ENCODE measurements around the gene EIPR1. TPM values are rescaled to one million over a fixed set of nuclear protein-coding genes. Genes with fewer than 3 reads are reported as not detected.

The EIPR1 gene
- total RNA-seq, 2 donors from 2014 or later, result 18.8 to 39.1 TPM

GRCh38 chr2:3212984-3213383 is 164.6 kb downstream of the EIPR1 start:
- TF ChIP-seq, protein P1, sequence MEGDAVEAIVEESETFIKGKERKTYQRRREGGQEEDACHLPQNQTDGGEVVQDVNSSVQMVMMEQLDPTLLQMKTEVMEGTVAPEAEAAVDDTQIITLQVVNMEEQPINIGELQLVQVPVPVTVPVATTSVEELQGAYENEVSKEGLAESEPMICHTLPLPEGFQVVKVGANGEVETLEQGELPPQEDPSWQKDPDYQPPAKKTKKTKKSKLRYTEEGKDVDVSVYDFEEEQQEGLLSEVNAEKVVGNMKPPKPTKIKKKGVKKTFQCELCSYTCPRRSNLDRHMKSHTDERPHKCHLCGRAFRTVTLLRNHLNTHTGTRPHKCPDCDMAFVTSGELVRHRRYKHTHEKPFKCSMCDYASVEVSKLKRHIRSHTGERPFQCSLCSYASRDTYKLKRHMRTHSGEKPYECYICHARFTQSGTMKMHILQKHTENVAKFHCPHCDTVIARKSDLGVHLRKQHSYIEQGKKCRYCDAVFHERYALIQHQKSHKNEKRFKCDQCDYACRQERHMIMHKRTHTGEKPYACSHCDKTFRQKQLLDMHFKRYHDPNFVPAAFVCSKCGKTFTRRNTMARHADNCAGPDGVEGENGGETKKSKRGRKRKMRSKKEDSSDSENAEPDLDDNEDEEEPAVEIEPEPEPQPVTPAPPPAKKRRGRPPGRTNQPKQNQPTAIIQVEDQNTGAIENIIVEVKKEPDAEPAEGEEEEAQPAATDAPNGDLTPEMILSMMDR (IDR thresholded peaks at IDR 0.05), result no peak
- Histone ChIP-seq H3K4me3 (no peak overlapping the region), H3K27ac (no peak overlapping the region), H3K9ac (ENCODE audit: low read depth in 2 of 2, low read length in 2 of 2) (no peak overlapping the region), H3K27me3 (no peaks in the 10 kb centered on the region), H3K9me3 (no peaks in the 10 kb centered on the region), H3K36me3 (no peaks in the 10 kb centered on the region), H3K4me1 (no peaks in the 10 kb centered on the region)
- DNase-seq, result no peak
- intact Hi-C loops (cut with DNase I), result no loop called here

- Histone ChIP-seq H3K4me1 (no peaks in the 10 kb centered on the region), H3K27me3 (no peaks in the 10 kb centered on the region), H3K4me3 (no peak overlapping the region), H3K9ac (ENCODE audit: low read depth in 2 of 2, low read length in 2 of 2) (no peak overlapping the region), H3K27ac (no peak overlapping the region), H3K36me3 (no peaks in the 10 kb centered on the region), H3K9me3 (no peaks in the 10 kb centered on the region)
- intact Hi-C loops (cut with DNase I), result no loop called here
- TF ChIP-seq, protein P1 (IDR thresholded peaks at IDR 0.05), result no peak
- no peak for DNase-seq
These were observed 165.6 kb downstream of the EIPR1 start for GRCh38 chr2:3212061-3212362.

GRCh38 chr2:3211256-3212060 is 166.2 kb downstream of the EIPR1 start:
- TF ChIP-seq, protein P1 (IDR thresholded peaks at IDR 0.05), result no peak
- H3K27ac ChIP-seq, result no peak overlapping the region

DNA sequence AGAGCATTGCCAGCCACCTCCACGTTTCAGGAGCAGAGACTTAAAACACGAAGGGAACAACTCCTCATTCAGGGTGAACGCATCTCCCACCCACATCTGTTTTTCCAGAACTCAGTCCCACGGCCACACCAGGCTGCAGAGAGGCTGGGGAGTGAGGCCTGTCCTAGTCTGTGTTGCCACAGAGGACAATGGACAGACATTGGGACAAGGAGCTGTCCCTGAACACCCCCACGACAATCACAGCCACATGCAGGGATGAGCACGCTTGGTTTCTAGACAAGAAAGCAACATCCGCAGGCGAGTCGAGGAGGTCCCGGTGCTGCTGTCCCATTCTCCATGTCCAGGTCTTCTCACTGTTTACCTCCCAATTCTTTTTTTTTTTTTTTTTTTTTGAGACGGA is 167.4 kb downstream of the EIPR1 start:
- Histone ChIP-seq H3K36me3 (no peaks in the 10 kb centered on the region), H3K4me1 (no peaks in the 10 kb centered on the region), H3K27ac (no peak overlapping the region), H3K27me3 (no peaks in the 10 kb centered on the region), H3K9ac (ENCODE audit: low read depth in 2 of 2, low read length in 2 of 2) (no peak overlapping the region), H3K9me3 (no peaks in the 10 kb centered on the region), H3K4me3 (no peak overlapping the region)
- no peak for DNase-seq
- intact Hi-C loops (cut with DNase I), result no loop called here
- TF ChIP-seq, protein P1 (IDR thresholded peaks at IDR 0.05), result no peak

More at GRCh38 chr2:3211256-3212060, 166.2 kb downstream of the EIPR1 start:
- Histone ChIP-seq H3K9ac (ENCODE audit: low read depth in 2 of 2, low read length in 2 of 2) (no peak overlapping the region), H3K36me3 (no peaks in the 10 kb centered on the region), H3K9me3 (no peaks in the 10 kb centered on the region), H3K4me1 (no peaks in the 10 kb centered on the region), H3K27me3 (no peaks in the 10 kb centered on the region), H3K4me3 (no peak overlapping the region)
- intact Hi-C loops (cut with DNase I), result no loop called here
- DNase-seq, result no peak

GRCh38 chr2:3209258-3209657 is 168.4 kb downstream of the EIPR1 start:
- Histone ChIP-seq H3K36me3 (no peaks in the 10 kb centered on the region), H3K27me3 (no peaks in the 10 kb centered on the region)
- intact Hi-C loops (cut with DNase I), result no loop called here

More at GRCh38 chr2:3209258-3209657, 168.4 kb downstream of the EIPR1 start:
- no peak overlapping the region for H3K27ac ChIP-seq
- H3K4me3 ChIP-seq, result no peak overlapping the region
- no peak overlapping the region for H3K9ac ChIP-seq (ENCODE audit: low read depth in 2 of 2, low read length in 2 of 2)
- TF ChIP-seq, protein P1 (IDR thresholded peaks at IDR 0.05), result no peak
- no peak for DNase-seq
- H3K9me3 ChIP-seq, result no peaks in the 10 kb centered on the region
- no peaks in the 10 kb centered on the region for H3K4me1 ChIP-seq

Measured in colonic mucosa (tissue), 4 donors.